NCI-H1092 treated with DMSO at 0.1 percent for 48 hours (cell line): ENCODE measurements around the gene NAV2.

ENCODE experiments used
- DNase-seq: peaks from one replicate; lab custom pipeline; 2025; lab: John Stamatoyannopoulos, UW

NAV2 gene

GRCh38 chr11:19972651-19973050, 260.0 kb downstream of the NAV2 start:
- DNase-seq: no peak

GRCh38 chr11:19973136-19973635, 260.5 kb downstream of the NAV2 start:
- DNase-seq: no peak

- DNase-seq: no peak
These were observed 262.2 kb downstream of the NAV2 start for GRCh38 chr11:19974886-19975285.

- no peak for DNase-seq
These were observed 262.9 kb downstream of the NAV2 start for GRCh38 chr11:19975414-19975990.

- no peak for DNase-seq
These were observed 263.8 kb downstream of the NAV2 start for GRCh38 chr11:19976281-19976941.

- DNase-seq: no peak
These were observed 265.3 kb downstream of the NAV2 start for GRCh38 chr11:19977941-19978340.

GRCh38 chr11:19978668-19979518, 266.3 kb downstream of the NAV2 start:
- no peak for DNase-seq

GRCh38 chr11:19979519-19979845, 266.8 kb downstream of the NAV2 start:
- no peak for DNase-seq

GRCh38 chr11:19980388-19980787, 267.8 kb downstream of the NAV2 start:
- no peak for DNase-seq

- DNase-seq: no peak
These were observed 268.5 kb downstream of the NAV2 start for GRCh38 chr11:19980957-19981669.

- DNase-seq: no peak
These were observed 270.3 kb downstream of the NAV2 start for GRCh38 chr11:19982774-19983495.

- DNase-seq: no peak
These were observed 271.6 kb downstream of the NAV2 start for GRCh38 chr11:19984048-19984742.

GRCh38 chr11:19985111-19985510, 272.5 kb downstream of the NAV2 start:
- DNase-seq: no peak

- no peak for DNase-seq
These were observed 274.7 kb downstream of the NAV2 start for GRCh38 chr11:19987331-19987801.

- no peak for DNase-seq
These were observed 276.0 kb downstream of the NAV2 start for GRCh38 chr11:19988598-19988997.

GRCh38 chr11:19989191-19989590, 276.6 kb downstream of the NAV2 start:
- DNase-seq: no peak

- DNase-seq: no peak
These were observed 279.5 kb downstream of the NAV2 start for GRCh38 chr11:19992162-19992561.

GRCh38 chr11:19992998-19993397, 280.4 kb downstream of the NAV2 start:
- DNase-seq: no peak

GRCh38 chr11:19994672-19995071, 282.0 kb downstream of the NAV2 start:
- no peak for DNase-seq

GRCh38 chr11:19995145-19995544, 282.5 kb downstream of the NAV2 start:
- no peak for DNase-seq

GRCh38 chr11:19996571-19996970, 283.9 kb downstream of the NAV2 start:
- DNase-seq: no peak
